Kidney tubule cell (primary cell): ENCODE measurements around the gene ARHGAP8.
"Not testable (repeated sequence)": the region's sequence is repeated elsewhere in the genome, so short reads cannot be mapped to it uniquely, and the experiment has no call there.

Experiments
- DNase-seq: peaks from one replicate; pipeline ENCODE4 v3.0.0-alpha.2; 2018; ENCODE audit warnings: low spot score

The ARHGAP8 gene

GRCh38 chr22:44855855-44856254 lies 103.5 kb downstream of the ARHGAP8 start:
- no peak for DNase-seq

- DNase-seq: not testable (repeated sequence)
Observed at GRCh38 chr22:44858819-44859218, 106.4 kb downstream of the ARHGAP8 start.

- DNase-seq: no peak
Observed at GRCh38 chr22:44859641-44860040, 107.3 kb downstream of the ARHGAP8 start.

GRCh38 chr22:44860311-44860710 lies 107.9 kb downstream of the ARHGAP8 start:
- DNase-seq: no peak

GRCh38 chr22:44861245-44861644 lies 108.9 kb downstream of the ARHGAP8 start:
- DNase-seq: no peak

GRCh38 chr22:44862281-44862680 lies 109.9 kb downstream of the ARHGAP8 start:
- no peak for DNase-seq

GRCh38 chr22:44862981-44863860 lies 110.8 kb downstream of the ARHGAP8 start:
- no peak for DNase-seq

- DNase-seq: no peak
Observed at GRCh38 chr22:44865193-44866057, 113.0 kb downstream of the ARHGAP8 start.

- peak; percentile 49 for DNase-seq
Observed at GRCh38 chr22:44869196-44869595, 116.8 kb downstream of the ARHGAP8 start.

- peak; percentile 71 for DNase-seq
Observed at GRCh38 chr22:44870021-44870420, 117.6 kb downstream of the ARHGAP8 start.

- no peak for DNase-seq
Observed at GRCh38 chr22:44871782-44872181, 119.4 kb downstream of the ARHGAP8 start.

- no peak for DNase-seq
Observed at GRCh38 chr22:44876921-44877320, 124.5 kb downstream of the ARHGAP8 start.

GRCh38 chr22:44878483-44879300 lies 126.3 kb downstream of the ARHGAP8 start:
- DNase-seq: no peak

GRCh38 chr22:44879301-44879680 lies 126.9 kb downstream of the ARHGAP8 start:
- no peak for DNase-seq

- DNase-seq: no peak
Observed at GRCh38 chr22:44880610-44881290, 128.4 kb downstream of the ARHGAP8 start.

- no peak for DNase-seq
Observed at GRCh38 chr22:44881624-44882023, 129.2 kb downstream of the ARHGAP8 start.

GRCh38 chr22:44882226-44882905 lies 130.0 kb downstream of the ARHGAP8 start:
- DNase-seq: no peak

GRCh38 chr22:44883011-44883421 lies 130.6 kb downstream of the ARHGAP8 start:
- no peak for DNase-seq

- DNase-seq: no peak
Observed at GRCh38 chr22:44884562-44884961, 132.2 kb downstream of the ARHGAP8 start.

GRCh38 chr22:44884968-44885805 lies 132.8 kb downstream of the ARHGAP8 start:
- DNase-seq: peak; percentile 53
